ENCODE data around the gene DHCR24. TPM values are rescaled to one million over a fixed set of nuclear protein-coding genes. Genes with fewer than 3 reads are reported as not detected.

Gene DHCR24
- total RNA-seq, 1 donor from 2014 or later = 149 TPM

DNA sequence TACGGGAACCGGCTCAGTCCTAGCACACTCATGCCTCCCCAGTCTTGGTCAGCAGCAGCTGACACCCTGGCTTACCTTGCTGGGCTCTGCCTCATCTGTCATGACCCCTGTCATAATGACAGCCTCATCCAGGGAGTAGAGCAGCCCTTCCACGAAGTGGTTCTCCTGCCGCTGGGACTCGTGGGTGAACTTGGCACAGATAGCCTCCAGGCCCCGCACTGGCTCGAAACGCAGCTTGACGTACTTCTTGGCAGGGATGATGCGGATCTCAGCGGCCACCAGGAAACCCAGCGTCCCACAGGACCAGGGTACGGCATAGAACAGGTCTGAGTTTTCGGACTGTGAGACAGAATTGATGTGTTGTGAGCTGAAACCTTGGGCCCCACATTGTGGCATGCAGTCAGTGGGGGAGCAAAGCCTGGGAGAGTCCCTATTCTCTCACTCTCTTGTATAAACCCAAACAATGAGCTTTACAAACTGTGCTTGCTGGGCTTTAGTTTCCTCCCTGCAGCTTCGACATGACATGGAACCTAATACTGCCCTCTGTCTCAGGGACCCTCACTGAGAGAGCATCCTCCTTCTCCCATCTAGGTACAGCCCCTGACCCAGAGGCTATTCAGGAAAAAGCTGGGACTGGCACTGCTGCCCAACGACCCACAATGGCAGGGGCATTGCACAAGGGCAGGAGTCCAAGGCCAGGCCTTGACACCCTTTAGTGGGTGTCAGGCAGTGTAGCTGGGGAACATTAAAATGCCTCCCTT is 15.5 kb downstream of the DHCR24 start:
- Mint-ChIP-seq H3K27me3 (no peaks in the 10 kb centered on the region), H3K9me3 (no peaks in the 10 kb centered on the region), H3K4me3 (no peak overlapping the region), H3K36me3 (peaks cover 23% of the 10 kb centered on the region), H3K4me1 (ENCODE audit: unreplicated experiment) (no peaks in the 10 kb centered on the region), H3K27ac (no peak overlapping the region)
- no peak for TF ChIP-seq CTCF (conservative IDR thresholded peaks at IDR 0.05)
- no peak for DNase-seq (ENCODE audit: extremely low spot score, unreplicated experiment)

- Mint-ChIP-seq H3K36me3 (peaks cover 23% of the 10 kb centered on the region), H3K9me3 (no peaks in the 10 kb centered on the region), H3K4me3 (no peak overlapping the region), H3K4me1 (ENCODE audit: unreplicated experiment) (no peaks in the 10 kb centered on the region), H3K27me3 (no peaks in the 10 kb centered on the region), H3K27ac (no peak overlapping the region)
- no peak for TF ChIP-seq CTCF (conservative IDR thresholded peaks at IDR 0.05)
- no peak for DNase-seq (ENCODE audit: extremely low spot score, unreplicated experiment)
These were observed 16.1 kb downstream of the DHCR24 start for GRCh38 chr1:54870869-54871268.

DNA sequence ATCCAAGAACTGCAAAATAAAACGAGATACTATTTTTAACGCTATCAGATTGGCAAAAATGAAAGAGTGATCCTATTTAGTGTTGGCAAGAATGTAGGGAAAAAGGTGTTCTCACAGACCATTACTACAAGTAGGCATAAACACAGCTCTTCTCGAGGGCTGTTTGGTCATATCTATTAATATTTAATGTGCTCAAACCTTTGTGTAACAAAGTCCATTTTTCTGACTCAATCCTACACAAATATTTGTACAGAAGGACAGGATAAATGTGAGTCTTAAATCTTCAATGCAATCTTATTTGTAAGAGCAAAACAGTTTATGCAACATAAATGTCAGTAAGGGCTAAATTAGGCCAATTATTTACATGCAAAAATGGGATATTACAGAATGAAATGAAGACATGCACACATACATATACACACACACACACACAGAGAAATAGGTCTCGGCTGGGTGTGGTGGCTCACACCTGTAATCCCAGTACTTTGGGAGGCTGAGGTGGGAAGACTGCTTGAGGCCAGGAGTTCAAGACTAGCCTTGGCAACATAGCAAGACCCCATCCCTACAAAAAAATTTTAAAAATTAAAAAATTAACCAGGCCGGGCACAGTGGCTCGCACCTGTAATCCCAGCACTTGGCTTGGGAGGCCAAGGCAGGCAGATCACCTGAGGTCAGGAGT is 17.7 kb downstream of the DHCR24 start:
- Mint-ChIP-seq H3K27me3 (no peaks in the 10 kb centered on the region), H3K36me3 (peaks cover 22% of the 10 kb centered on the region), H3K9me3 (no peaks in the 10 kb centered on the region), H3K4me3 (no peak overlapping the region), H3K27ac (no peak overlapping the region), H3K4me1 (ENCODE audit: unreplicated experiment) (peaks cover 7% of the 10 kb centered on the region)
- TF ChIP-seq CTCF (conservative IDR thresholded peaks at IDR 0.05) = no peak
- no peak for DNase-seq (ENCODE audit: extremely low spot score, unreplicated experiment)

GRCh38 chr1:54867717-54868057 is 19.3 kb downstream of the DHCR24 start:
- Mint-ChIP-seq H3K27me3 (no peaks in the 10 kb centered on the region), H3K36me3 (peaks cover 33% of the 10 kb centered on the region), H3K4me3 (no peak overlapping the region), H3K27ac (no peak overlapping the region), H3K9me3 (no peaks in the 10 kb centered on the region), H3K4me1 (ENCODE audit: unreplicated experiment) (peaks cover 9% of the 10 kb centered on the region)
- DNase-seq (ENCODE audit: extremely low spot score, unreplicated experiment) = no peak
- no peak for TF ChIP-seq CTCF (conservative IDR thresholded peaks at IDR 0.05)

GRCh38 chr1:54866801-54867716 is 19.9 kb downstream of the DHCR24 start:
- Mint-ChIP-seq H3K9me3 (no peaks in the 10 kb centered on the region), H3K4me1 (ENCODE audit: unreplicated experiment) (peaks cover 12% of the 10 kb centered on the region), H3K27me3 (no peaks in the 10 kb centered on the region), H3K4me3 (no peak overlapping the region), H3K27ac (peak overlapping the region; percentile 59), H3K36me3 (peaks cover 36% of the 10 kb centered on the region)
- no peak for DNase-seq (ENCODE audit: extremely low spot score, unreplicated experiment)
- no peak for TF ChIP-seq CTCF (conservative IDR thresholded peaks at IDR 0.05)
